Measurements from ENCODE around the gene ARHGEF2.

Gene ARHGEF2

DNA sequence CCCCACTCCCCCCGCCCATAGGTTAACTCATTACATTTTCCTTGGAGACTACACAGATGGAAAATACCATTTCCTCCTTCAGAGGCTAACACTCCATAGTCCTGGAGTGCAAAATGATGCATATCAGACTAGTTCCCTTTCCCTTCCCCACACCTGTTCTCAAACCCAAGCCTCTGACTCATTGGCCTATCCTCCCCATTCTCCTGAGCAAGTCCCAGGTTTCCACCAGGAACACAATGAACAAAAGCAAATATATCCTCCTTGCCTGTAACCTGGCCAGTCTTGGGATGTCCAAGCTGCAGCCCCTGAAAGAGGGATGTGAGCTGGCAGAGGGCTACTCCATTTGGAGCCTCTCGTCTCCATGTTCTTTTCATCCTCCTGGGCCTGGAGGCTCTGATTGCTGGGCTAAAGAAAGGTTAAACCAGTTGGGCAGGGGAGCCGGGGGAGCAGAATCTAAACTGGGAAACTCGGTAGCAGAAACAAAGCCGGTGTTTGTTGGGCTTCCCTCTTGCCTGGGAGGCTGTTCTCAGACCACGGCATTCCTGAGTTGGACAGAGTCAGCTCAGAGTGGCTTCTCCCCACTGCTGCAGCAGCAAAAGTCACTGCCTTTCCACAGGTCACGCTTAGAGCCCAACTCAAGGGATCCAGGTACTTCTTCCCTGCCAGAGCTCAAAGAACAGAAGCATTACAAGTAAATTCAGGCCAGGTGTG, 28.5 kb upstream of the ARHGEF2 start:
- no peaks in the 10 kb centered on the region for H3K9me3 ChIP-seq (ENCODE audit: control insufficient read depth, low read length)
- no peak overlapping the region for H3K9ac ChIP-seq (ENCODE audit: low read length)
- no peak for DNase-seq (ENCODE audit: low read depth)
- no peaks in the 10 kb centered on the region for H3K27me3 ChIP-seq (replicated peaks; ENCODE audit: control insufficient read depth, insufficient read depth, low read length)
- peaks cover 9% of the 10 kb centered on the region for H3K4me1 ChIP-seq (ENCODE audit: control insufficient read depth, insufficient read depth, low read length)
- H3K4me3 ChIP-seq (ENCODE audit: low read length) = no peak overlapping the region
- H3K36me3 ChIP-seq (ENCODE audit: control insufficient read depth, insufficient read depth, low read length, severe bottlenecking) = peaks cover 38% of the 10 kb centered on the region

DNA sequence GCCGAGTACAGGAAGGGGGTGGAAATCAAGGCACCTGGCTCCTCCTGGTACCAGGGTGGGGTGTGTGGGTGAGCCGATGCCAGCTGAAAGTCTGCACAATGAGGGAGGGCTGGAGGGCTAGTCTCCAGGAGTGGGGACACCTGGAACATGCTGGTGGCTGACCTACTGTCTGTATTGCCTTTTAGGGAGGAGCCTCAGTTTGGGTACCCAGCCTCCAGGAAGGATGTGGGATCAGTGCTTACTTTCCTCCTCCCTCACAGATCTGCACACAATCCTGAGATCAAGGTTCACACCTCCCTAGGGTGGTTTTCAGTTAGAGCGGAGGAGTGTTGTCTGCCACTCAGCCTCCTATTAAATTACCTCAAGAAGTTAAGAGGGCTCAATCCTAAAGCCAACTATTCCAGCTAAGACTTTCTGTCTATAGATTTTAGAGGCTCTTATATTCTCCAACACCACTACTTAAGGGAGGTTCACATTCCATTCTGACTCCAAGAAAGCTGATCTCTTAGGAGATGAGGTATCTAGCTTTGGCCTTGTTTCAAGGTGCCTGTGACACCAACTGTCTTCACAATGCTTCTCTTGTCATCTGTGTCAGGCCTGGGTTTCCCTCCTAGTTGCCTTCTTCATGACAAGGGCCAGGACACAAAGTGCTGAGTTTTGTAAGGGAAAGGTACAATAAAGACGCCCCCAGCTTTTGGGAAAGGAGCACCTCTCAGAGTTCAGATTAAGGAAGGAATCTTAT, 26.7 kb upstream of the ARHGEF2 start:
- peaks cover 20% of the 10 kb centered on the region for H3K36me3 ChIP-seq (ENCODE audit: control insufficient read depth, insufficient read depth, low read length, severe bottlenecking)
- H3K9ac ChIP-seq (ENCODE audit: low read length) = no peak overlapping the region
- no peak overlapping the region for H3K4me3 ChIP-seq (ENCODE audit: low read length)
- peaks cover 19% of the 10 kb centered on the region for H3K4me1 ChIP-seq (ENCODE audit: control insufficient read depth, insufficient read depth, low read length)
- no peaks in the 10 kb centered on the region for H3K27me3 ChIP-seq (replicated peaks; ENCODE audit: control insufficient read depth, insufficient read depth, low read length)
- no peak for DNase-seq (ENCODE audit: low read depth)
- H3K9me3 ChIP-seq (ENCODE audit: control insufficient read depth, low read length) = no peaks in the 10 kb centered on the region

DNA sequence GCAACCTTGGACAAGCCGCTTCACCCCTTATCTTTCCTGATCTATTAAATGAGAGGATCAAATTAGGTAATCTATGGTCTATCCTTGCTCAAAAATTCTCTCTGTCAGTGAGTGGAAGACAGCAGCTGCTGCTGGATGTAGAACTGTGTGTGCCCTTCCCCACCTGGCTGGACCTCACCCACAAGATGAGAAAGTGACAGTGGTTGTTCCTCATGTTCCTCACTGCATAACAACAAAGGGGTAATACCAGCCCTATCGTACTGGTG, 25.5 kb upstream of the ARHGEF2 start:
- Histone ChIP-seq H3K9me3 (ENCODE audit: control insufficient read depth, low read length) (no peaks in the 10 kb centered on the region), H3K9ac (ENCODE audit: low read length) (no peak overlapping the region), H3K4me3 (ENCODE audit: low read length) (no peak overlapping the region), H3K27me3 (replicated peaks; ENCODE audit: control insufficient read depth, insufficient read depth, low read length) (no peaks in the 10 kb centered on the region), H3K36me3 (ENCODE audit: control insufficient read depth, insufficient read depth, low read length, severe bottlenecking) (peaks cover 8% of the 10 kb centered on the region), H3K4me1 (ENCODE audit: control insufficient read depth, insufficient read depth, low read length) (peaks cover 19% of the 10 kb centered on the region)
- no peak for DNase-seq (ENCODE audit: low read depth)

DNA sequence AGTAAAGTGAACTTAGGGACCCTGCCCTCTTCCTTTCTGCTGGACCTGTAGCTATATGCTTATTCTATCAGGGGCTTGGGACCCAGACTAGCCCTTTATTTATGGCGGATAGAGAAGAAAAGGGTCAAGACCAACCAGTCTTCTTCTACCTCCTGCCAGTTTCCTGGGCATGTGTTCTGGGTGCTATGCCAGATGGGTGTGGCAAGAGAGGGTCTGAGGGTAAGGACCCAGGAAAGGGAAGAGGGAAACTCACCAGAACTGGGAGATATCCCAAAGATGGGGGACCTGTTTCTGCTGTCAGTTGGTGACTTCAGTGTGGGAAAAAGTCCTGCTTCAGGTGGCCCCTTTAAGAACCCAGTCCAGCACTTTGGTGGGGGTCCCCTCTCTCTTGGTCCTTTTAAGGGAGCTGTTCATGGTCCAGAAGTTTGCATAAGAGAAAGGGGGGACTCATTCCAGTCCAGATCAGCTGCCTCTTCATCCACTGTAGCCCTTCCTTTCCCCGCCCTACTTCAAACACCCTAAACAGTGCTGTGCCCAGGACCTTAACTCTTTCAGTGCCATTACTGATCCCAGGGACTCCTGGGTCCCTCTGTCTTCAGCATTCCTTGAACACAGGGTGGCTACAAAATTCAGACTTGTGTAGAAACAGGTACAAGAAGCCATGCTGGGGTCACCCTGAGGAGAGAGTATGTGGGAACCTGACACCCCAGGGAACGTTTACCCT, 24.0 kb upstream of the ARHGEF2 start:
- no peaks in the 10 kb centered on the region for H3K27me3 ChIP-seq (replicated peaks; ENCODE audit: control insufficient read depth, insufficient read depth, low read length)
- no peak for DNase-seq (ENCODE audit: low read depth)
- H3K4me1 ChIP-seq (ENCODE audit: control insufficient read depth, insufficient read depth, low read length) = peaks cover 19% of the 10 kb centered on the region
- H3K36me3 ChIP-seq (ENCODE audit: control insufficient read depth, insufficient read depth, low read length, severe bottlenecking) = peaks cover 4% of the 10 kb centered on the region
- no peak overlapping the region for H3K4me3 ChIP-seq (ENCODE audit: low read length)
- no peak overlapping the region for H3K9ac ChIP-seq (ENCODE audit: low read length)
- no peaks in the 10 kb centered on the region for H3K9me3 ChIP-seq (ENCODE audit: control insufficient read depth, low read length)

DNA sequence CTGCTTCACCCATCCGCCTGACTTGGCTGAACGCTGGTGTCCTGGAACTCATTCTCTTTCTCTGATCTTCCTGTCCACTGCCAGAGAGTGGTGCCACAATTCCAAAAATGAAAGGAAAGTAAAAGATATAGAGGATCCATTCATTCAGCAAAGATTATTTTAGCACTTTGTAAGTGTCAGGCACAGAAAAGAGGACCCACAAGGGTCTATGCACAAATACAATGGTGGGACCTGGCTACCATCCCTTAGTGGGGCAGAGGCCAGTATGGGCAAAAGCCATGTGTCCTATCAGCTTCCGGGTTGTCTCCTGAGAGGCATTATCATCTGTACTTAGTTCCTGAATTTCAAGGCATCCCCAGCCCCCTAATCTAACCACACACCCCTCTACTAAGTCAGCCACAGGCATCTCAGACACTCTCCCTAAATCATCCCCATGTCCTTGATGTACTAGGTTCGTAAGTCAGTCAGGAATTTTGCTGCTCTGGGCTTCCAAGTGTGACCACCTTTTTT, 23.4 kb upstream of the ARHGEF2 start:
- Histone ChIP-seq H3K27me3 (replicated peaks; ENCODE audit: control insufficient read depth, insufficient read depth, low read length) (no peaks in the 10 kb centered on the region), H3K9ac (ENCODE audit: low read length) (peak overlapping the region; percentile 21), H3K36me3 (ENCODE audit: control insufficient read depth, insufficient read depth, low read length, severe bottlenecking) (peaks cover under 1% of the 10 kb centered on the region), H3K4me1 (ENCODE audit: control insufficient read depth, insufficient read depth, low read length) (peaks cover 19% of the 10 kb centered on the region), H3K4me3 (ENCODE audit: low read length) (no peak overlapping the region), H3K9me3 (ENCODE audit: control insufficient read depth, low read length) (no peaks in the 10 kb centered on the region)
- no peak for DNase-seq (ENCODE audit: low read depth)

DNA sequence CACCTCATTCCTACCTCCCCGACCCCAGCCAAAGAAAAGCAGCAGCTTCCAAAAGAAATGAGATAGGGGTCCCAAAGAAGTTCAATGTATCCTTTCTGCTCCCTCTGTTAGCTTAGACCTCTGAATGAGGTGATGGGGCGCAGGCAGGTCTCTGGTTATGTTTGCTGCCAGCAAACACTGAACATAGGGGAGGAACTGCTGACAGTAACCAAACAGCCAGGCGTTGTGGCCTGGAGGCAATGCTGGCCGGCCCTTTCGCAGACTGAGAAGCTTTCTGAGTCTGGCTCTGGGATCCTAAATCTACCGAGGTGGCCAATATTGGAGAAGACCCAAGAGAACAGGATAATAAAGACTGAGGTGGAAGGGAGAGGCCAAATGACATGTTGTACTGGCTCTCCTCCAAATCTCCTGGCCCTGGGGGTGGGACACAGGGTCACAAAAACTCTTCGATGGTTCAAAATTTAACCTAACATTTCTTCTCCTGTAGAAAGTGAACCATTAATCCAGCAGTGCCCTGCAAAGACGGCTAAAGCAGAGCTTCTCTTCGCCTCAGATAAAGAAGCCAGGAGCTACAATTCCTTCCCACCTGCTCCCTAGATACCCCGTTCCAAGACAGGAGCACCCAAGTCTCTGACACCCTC, 22.8 kb upstream of the ARHGEF2 start:
- no peak overlapping the region for H3K4me3 ChIP-seq (ENCODE audit: low read length)
- H3K9ac ChIP-seq (ENCODE audit: low read length) = peak overlapping the region; percentile 21
- H3K9me3 ChIP-seq (ENCODE audit: control insufficient read depth, low read length) = no peaks in the 10 kb centered on the region
- no peaks in the 10 kb centered on the region for H3K27me3 ChIP-seq (replicated peaks; ENCODE audit: control insufficient read depth, insufficient read depth, low read length)
- DNase-seq (ENCODE audit: low read depth) = no peak
- H3K36me3 ChIP-seq (ENCODE audit: control insufficient read depth, insufficient read depth, low read length, severe bottlenecking) = no peaks in the 10 kb centered on the region
- H3K4me1 ChIP-seq (ENCODE audit: control insufficient read depth, insufficient read depth, low read length) = peaks cover 19% of the 10 kb centered on the region

DNA sequence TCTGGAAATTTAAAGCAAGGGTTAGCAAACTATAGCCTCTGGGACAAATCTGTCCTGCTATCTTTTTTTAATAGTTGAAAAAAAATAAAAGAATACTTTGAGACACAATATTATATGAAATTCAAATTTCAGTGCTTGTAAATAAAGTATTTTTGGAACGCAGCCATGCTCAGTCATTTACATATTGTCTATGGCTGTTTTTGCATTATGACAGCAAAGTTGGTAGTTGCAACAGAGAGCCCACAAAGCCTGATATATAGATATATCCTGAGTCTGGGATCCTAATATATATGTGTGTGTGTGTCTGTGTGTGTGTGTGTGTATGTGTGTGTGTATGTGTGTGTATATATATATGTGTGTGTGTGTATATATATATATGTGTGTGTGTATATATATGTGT, 21.6 kb upstream of the ARHGEF2 start:
- Histone ChIP-seq H3K9me3 (ENCODE audit: control insufficient read depth, low read length) (no peaks in the 10 kb centered on the region), H3K9ac (ENCODE audit: low read length) (no peak overlapping the region), H3K27me3 (replicated peaks; ENCODE audit: control insufficient read depth, insufficient read depth, low read length) (no peaks in the 10 kb centered on the region), H3K36me3 (ENCODE audit: control insufficient read depth, insufficient read depth, low read length, severe bottlenecking) (no peaks in the 10 kb centered on the region), H3K4me3 (ENCODE audit: low read length) (no peak overlapping the region), H3K4me1 (ENCODE audit: control insufficient read depth, insufficient read depth, low read length) (peaks cover 17% of the 10 kb centered on the region)
- DNase-seq (ENCODE audit: low read depth) = no peak

DNA sequence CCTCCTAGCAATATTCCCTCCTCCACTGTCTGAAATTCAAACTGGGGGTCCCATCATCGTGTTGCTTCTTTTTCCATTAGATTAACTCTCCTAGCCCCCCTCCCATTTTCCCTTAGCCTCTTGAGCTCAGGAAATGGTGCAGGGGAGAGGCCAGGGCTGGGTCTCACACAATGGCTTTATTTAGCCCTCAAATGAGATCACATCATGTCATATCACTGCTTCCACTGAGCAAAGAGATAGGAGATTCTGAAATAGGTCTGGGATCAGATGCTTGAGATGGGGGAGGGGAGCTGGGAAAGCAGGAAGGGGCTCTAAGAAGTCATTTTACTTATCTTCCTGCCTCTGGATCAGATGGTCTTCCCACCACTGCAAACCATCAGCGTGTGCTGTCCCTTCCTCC, 17.8 kb upstream of the ARHGEF2 start:
- Histone ChIP-seq H3K36me3 (ENCODE audit: control insufficient read depth, insufficient read depth, low read length, severe bottlenecking) (no peaks in the 10 kb centered on the region), H3K9me3 (ENCODE audit: control insufficient read depth, low read length) (no peaks in the 10 kb centered on the region), H3K9ac (ENCODE audit: low read length) (no peak overlapping the region), H3K4me3 (ENCODE audit: low read length) (no peak overlapping the region), H3K27me3 (replicated peaks; ENCODE audit: control insufficient read depth, insufficient read depth, low read length) (peaks cover 6% of the 10 kb centered on the region), H3K4me1 (ENCODE audit: control insufficient read depth, insufficient read depth, low read length) (peaks cover 8% of the 10 kb centered on the region)
- DNase-seq (ENCODE audit: low read depth) = no peak

DNA sequence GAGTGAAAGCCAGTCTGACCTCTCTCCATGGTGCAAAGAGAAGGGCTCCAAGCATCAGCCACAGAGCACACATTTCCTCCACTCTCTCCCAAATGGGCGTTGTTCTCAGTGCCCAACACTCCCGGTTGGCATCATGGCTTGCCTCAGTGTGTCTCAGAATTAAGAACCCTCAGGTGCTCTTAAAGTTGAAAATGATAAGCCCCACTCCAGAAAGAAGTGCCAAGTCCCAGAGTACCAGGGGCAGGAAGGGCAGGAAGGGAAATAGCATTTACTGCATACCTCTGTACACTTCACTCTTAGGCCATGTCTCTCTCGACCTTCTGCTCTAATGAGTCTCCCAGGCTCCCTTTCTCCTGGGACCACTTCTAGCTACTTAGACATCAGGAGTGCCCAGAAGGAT, 15.2 kb upstream of the ARHGEF2 start:
- Histone ChIP-seq H3K9ac (ENCODE audit: low read length) (no peak overlapping the region), H3K9me3 (ENCODE audit: control insufficient read depth, low read length) (no peaks in the 10 kb centered on the region), H3K4me3 (ENCODE audit: low read length) (no peak overlapping the region), H3K36me3 (ENCODE audit: control insufficient read depth, insufficient read depth, low read length, severe bottlenecking) (no peaks in the 10 kb centered on the region), H3K4me1 (ENCODE audit: control insufficient read depth, insufficient read depth, low read length) (peaks cover 14% of the 10 kb centered on the region), H3K27me3 (replicated peaks; ENCODE audit: control insufficient read depth, insufficient read depth, low read length) (peaks cover 6% of the 10 kb centered on the region)
- no peak for DNase-seq (ENCODE audit: low read depth)

DNA sequence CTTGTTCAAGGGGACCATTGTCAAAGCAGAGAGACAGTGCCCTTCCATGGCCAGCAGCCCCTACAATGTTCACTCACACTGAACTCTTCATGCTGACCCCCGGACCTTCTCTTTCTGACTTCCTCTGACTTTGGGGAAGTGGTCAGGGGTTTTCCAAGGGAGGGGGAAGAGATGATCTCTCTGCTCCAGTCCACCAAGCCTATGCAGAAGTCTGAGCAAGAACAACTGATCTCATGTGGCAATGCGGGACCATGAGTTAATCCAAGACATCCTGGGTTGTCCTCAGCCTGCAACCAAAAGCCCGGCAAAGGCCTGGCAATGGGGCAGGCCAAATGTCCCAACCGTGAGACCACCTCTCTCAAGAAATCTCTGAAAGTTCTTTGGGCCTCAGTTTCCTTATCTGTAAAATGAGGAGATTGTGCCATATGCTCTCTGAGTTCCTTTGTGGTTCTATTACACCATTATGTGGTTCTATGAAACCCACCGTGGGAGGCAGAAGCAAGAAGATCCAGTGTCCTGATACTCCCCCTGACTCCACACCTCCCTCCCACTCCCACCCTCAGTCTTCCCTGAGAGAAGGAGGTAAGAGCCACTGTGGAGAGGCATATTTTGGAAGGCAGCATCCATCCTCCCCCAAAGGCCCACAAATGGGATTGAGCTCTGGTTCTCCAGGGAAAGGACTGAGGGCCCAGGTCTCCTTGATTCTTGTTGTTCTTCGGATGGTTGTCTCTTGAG, 11.8 kb upstream of the ARHGEF2 start:
- no peak for DNase-seq (ENCODE audit: low read depth)
- Histone ChIP-seq H3K9ac (ENCODE audit: low read length) (no peak overlapping the region), H3K36me3 (ENCODE audit: control insufficient read depth, insufficient read depth, low read length, severe bottlenecking) (no peaks in the 10 kb centered on the region), H3K27me3 (replicated peaks; ENCODE audit: control insufficient read depth, insufficient read depth, low read length) (peaks cover 6% of the 10 kb centered on the region), H3K4me1 (ENCODE audit: control insufficient read depth, insufficient read depth, low read length) (peaks cover 14% of the 10 kb centered on the region), H3K9me3 (ENCODE audit: control insufficient read depth, low read length) (no peaks in the 10 kb centered on the region), H3K4me3 (ENCODE audit: low read length) (no peak overlapping the region)

All from adipocyte (in vitro differentiated cells).